SU-DHL-6 (cell line): Measurements from ENCODE around the gene SRGAP3.

ENCODE experiments used
- H2AFZ ChIP-seq: fragments of 200-600 bp; sonication (generic); 2 replicates; pipeline ENCODE4 v1.6.1; 2014; ENCODE audit warnings: low read depth, mild to moderate bottlenecking, moderate library complexity, mixed read lengths, antibody characterized with exemption, low read length; ENCODE audit not compliant: severe bottlenecking
- H3F3A ChIP-seq: fragments of 200-600 bp; shearing (Covaris generic); 2 replicates; pipeline ENCODE4 v1.6.0; 2016; ENCODE audit warnings: antibody characterized with exemption, mild to moderate bottlenecking; ENCODE audit not compliant: insufficient read depth
- H3K27ac ChIP-seq: fragments of 200-600 bp; sonication (generic); 2 replicates; pipeline ENCODE4 v1.5.1; 2016; ENCODE audit warnings: low read depth, mild to moderate bottlenecking, low read length, moderate library complexity, mixed read lengths
- H3K27me3 ChIP-seq: fragments of 200-600 bp; sonication (generic), shearing (Covaris generic); 2 replicates; pipeline ENCODE4 v1.6.0; 2014; ENCODE audit warnings: mild to moderate bottlenecking, low read length
- H3K36me3 ChIP-seq: fragments of 200-600 bp; sonication (generic); 2 replicates; pipeline ENCODE4 v1.6.1; 2014; ENCODE audit warnings: mild to moderate bottlenecking, low read length, mixed read lengths
- H3K4me2 ChIP-seq: fragments of 300-600, 200-600 bp; shearing (Covaris generic), sonication (generic); 2 replicates; pipeline ENCODE4 v1.6.0; 2014; ENCODE audit warnings: low read length, low read depth, mild to moderate bottlenecking; ENCODE audit not compliant: poor library complexity, severe bottlenecking
- H3K4me3 ChIP-seq: fragments of 200-600 bp; sonication (generic); 2 replicates; pipeline ENCODE4 v1.5.1; 2014; ENCODE audit warnings: antibody characterized with exemption, low read length, mild to moderate bottlenecking, mixed read lengths; ENCODE audit not compliant: insufficient read depth, poor library complexity, severe bottlenecking
- H3K79me2 ChIP-seq: fragments of 200-600 bp; sonication (generic); 2 replicates; pipeline ENCODE4 v1.6.1; 2014; ENCODE audit warnings: mild to moderate bottlenecking, low read length, moderate library complexity; ENCODE audit not compliant: insufficient read depth
- H3K9ac ChIP-seq: fragments of 200-600 bp; sonication (generic); 2 replicates; pipeline ENCODE4 v1.7.0; 2014; ENCODE audit warnings: mild to moderate bottlenecking, low read length
- H3K9me2 ChIP-seq: fragments of 200-600 bp; sonication (generic); replicated peaks from 2 replicates; pipeline ENCODE4 v1.6.1; 2014; ENCODE audit warnings: low read length; ENCODE audit not compliant: insufficient read depth
- H3K9me3 ChIP-seq: fragments of 200-600 bp; sonication (generic); 2 replicates; pipeline ENCODE4 v1.6.1; 2014; ENCODE audit warnings: low read length, mixed read lengths; ENCODE audit not compliant: insufficient read depth
- H4K20me1 ChIP-seq: fragments of 200-600 bp; sonication (generic); 2 replicates; pipeline ENCODE4 v1.6.1; 2014; ENCODE audit warnings: low read depth, mild to moderate bottlenecking, antibody characterized with exemption, low read length, moderate library complexity, mixed read lengths
- CTCF ChIP-seq: fragments of 200-600 bp; sonication (generic); IDR thresholded peaks from one replicate; pipeline ENCODE4 v1.5.1; 2017; ENCODE audit warnings: antibody characterized with exemption, mild to moderate bottlenecking, low read length, moderate library complexity; ENCODE audit not compliant: insufficient read depth, poor library complexity, severe bottlenecking
- EZH2phosphoT487 ChIP-seq: fragments of 200-600 bp; sonication (generic), shearing (Covaris generic); conservative IDR thresholded peaks from 2 replicates; pipeline ENCODE4 v1.6.1; 2018; ENCODE audit warnings: mild to moderate bottlenecking, antibody characterized with exemption, low read length, moderate library complexity, mixed read lengths

SRGAP3 gene

DNA sequence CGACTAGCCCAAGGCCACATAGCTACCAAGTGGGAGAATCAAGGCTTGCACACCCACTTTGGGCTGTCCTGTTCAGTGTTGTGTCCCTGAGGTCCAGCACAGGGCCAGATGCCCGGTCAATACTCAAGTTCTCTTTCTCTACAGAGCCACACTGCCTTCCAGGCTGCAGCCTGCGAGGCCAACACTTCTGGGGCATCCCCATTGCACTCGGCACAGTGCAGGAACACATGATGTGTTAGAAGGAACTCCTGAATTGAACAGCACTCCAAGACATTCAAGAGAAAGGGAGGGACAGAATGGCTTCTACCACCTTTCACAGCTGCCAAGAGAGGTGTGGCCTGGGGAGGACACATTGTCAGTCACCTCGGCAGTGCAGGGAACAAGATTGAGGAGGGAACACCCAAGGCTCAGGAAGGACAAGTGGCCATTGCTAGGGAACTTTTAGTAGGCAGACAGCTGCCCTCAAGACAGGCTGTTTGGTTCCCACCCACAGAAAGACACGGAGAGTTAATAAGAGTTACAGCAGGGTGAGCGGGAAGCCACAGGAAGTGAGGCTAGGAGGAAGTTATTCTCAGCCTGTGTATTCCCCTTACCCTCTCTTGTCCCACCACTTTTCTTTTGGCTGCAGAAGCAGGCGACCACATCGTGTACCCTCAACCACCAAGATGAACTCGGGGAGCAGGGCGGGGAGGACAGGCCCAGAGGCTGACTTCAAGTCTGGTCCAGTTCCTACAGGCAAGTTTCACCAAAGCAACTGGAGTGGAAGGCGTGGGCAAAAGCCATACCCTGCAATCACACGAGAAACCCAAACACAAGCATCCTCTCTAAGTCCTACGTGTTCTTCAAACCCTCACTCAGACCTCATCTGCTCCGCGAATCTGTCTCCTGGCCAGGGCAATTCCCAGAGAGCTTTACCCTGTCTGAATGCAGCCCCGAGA, 69.4 kb downstream of the SRGAP3 start:
- no peak overlapping the region for H2AFZ ChIP-seq
- H4K20me1 ChIP-seq, result no peaks in the 10 kb centered on the region
- no peaks in the 10 kb centered on the region for H3K9me3 ChIP-seq
- no peaks in the 10 kb centered on the region for H3F3A ChIP-seq
- H3K9me2 ChIP-seq, result no peaks in the 10 kb centered on the region
- H3K27ac ChIP-seq, result no peak overlapping the region
- H3K9ac ChIP-seq, result no peak overlapping the region
- no peaks in the 10 kb centered on the region for H3K79me2 ChIP-seq
- no peak overlapping the region for H3K4me2 ChIP-seq
- no peaks in the 10 kb centered on the region for H3K36me3 ChIP-seq
- H3K27me3 ChIP-seq, result no peaks in the 10 kb centered on the region
- H3K4me3 ChIP-seq, result no peak overlapping the region
- TF ChIP-seq EZH2phosphoT487 (no peak), CTCF (no peak)

DNA sequence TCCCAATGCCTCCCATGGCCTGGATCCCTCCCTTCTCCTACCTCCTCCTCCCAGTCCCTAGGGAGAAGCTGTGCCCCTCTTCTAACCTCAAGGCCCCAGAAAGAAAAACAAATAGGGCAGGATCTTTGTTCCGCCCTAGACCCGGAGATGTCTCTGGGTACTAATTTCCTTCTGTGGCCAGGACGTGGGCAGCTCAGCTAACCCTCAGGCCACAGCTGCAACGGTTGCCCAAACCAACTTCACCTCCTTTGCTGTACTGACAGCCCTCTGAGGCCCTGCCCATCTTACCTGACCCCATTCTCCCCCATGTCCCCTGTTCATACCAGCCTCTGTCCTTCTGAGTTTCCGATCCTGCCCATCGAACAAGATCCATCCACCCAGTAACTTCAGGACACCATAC, 70.7 kb downstream of the SRGAP3 start:
- Histone ChIP-seq H3K4me3 (no peak overlapping the region), H3F3A (no peaks in the 10 kb centered on the region), H3K4me2 (no peak overlapping the region), H3K79me2 (no peaks in the 10 kb centered on the region), H3K27ac (no peak overlapping the region), H3K9me3 (no peaks in the 10 kb centered on the region), H2AFZ (no peak overlapping the region), H3K9ac (no peak overlapping the region), H3K9me2 (no peaks in the 10 kb centered on the region), H3K27me3 (no peaks in the 10 kb centered on the region), H3K36me3 (no peaks in the 10 kb centered on the region), H4K20me1 (no peaks in the 10 kb centered on the region)
- no peak for TF ChIP-seq EZH2phosphoT487
- TF ChIP-seq CTCF, result no peak

DNA sequence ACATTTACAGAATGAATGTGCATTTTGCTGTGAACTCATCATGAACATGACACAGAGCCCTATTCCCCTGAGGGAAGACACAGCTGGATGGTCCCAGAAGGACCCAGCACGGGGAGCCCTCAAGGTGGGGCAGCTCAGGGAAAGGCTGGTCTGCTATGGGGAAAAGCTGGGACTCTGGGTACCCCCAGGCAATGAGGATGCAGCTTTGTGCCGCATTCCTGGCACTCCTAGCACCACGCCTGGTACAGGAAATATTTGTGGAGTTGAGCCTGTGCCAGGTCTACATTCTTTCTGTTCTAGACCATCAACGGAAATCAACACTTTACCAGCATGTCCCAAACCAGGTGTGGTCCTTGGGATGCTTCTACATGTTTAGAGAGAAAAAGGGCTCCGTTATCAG, 74.0 kb downstream of the SRGAP3 start:
- no peaks in the 10 kb centered on the region for H3K9me2 ChIP-seq
- no peak overlapping the region for H3K4me3 ChIP-seq
- H3K79me2 ChIP-seq, result no peaks in the 10 kb centered on the region
- no peak overlapping the region for H2AFZ ChIP-seq
- no peak overlapping the region for H3K27ac ChIP-seq
- no peak overlapping the region for H3K9ac ChIP-seq
- H3K36me3 ChIP-seq, result no peaks in the 10 kb centered on the region
- no peaks in the 10 kb centered on the region for H3K9me3 ChIP-seq
- H3K27me3 ChIP-seq, result no peaks in the 10 kb centered on the region
- TF ChIP-seq EZH2phosphoT487 (no peak), CTCF (no peak)
- H3F3A ChIP-seq, result no peaks in the 10 kb centered on the region
- H3K4me2 ChIP-seq, result no peak overlapping the region
- H4K20me1 ChIP-seq, result no peaks in the 10 kb centered on the region
